Activated CD4-positive, alpha-beta T cell treated with anti-CD3 and anti-CD28 coated beads, Interleukin-2, amount 50 U/mL, for 4 hours (primary cell): ENCODE results near the gene ACVR1C.
"Not testable (repeated sequence)": the region's sequence is repeated elsewhere in the genome, so short reads cannot be mapped to it uniquely, and the experiment has no call there.

Experiments used
- DNase-seq, 2 experiments: peaks; one replicate each; pipeline ENCODE4 v3.0.0-alpha.2; 2020

ACVR1C gene

DNA sequence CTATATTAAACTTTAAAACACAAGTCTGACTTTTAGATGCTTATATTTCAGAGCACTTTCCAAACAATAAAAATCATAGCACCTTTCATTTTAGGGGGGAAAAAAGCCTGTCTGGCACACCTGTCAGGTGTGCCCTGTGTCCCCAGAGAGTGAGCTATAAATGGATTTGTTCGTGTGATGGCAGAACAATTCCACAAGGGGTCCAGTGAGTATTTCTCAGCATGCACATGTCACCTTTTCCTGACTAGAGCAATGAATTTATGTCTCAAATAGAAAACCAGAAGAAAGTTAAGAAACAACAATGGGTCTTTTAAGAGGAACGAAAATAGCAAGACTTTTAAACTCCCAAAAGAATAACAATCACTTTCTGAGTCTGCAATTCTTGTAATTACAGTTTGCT is 55.9 kb downstream of the ACVR1C start:
- DNase-seq, result no peak

DNA sequence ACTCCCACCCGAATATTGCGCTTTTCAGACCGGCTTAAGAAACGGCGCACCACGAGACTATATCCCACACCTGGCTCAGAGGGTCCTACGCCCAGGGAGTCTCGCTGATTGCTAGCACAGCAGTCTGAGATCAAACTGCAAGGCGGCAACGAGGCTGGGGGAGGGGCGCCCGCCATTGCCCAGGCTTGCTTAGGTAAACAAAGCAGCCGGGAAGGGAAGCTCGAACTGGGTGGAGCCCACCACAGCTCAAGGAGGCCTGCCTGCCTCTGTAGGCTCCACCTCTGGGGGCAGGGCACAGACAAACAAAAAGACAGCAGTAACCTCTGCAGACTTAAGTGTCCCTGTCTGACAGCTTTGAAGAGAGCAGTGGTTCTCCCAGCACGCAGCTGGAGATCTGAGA is 62.0 kb downstream of the ACVR1C start:
- DNase-seq, result not testable (repeated sequence)

DNA sequence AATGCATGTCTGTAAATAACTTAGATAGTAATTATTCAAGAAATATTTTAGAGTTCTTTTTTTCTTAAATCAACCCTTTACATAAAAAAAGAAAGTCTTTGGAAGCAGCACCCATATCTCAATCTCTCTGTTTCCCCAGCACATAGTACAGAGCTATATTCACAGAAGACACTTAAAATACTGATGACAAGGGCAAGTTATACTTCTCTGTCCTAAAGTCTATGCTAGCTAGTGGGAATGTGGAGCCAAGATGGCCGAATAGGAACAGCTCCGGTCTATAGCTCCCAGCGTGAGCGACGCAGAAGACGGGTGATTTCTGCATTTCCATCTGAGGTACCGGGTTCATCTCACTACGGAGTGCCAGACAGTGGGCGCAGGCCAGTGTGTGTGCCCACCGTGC is 62.6 kb downstream of the ACVR1C start:
- not testable (repeated sequence) for DNase-seq

DNA sequence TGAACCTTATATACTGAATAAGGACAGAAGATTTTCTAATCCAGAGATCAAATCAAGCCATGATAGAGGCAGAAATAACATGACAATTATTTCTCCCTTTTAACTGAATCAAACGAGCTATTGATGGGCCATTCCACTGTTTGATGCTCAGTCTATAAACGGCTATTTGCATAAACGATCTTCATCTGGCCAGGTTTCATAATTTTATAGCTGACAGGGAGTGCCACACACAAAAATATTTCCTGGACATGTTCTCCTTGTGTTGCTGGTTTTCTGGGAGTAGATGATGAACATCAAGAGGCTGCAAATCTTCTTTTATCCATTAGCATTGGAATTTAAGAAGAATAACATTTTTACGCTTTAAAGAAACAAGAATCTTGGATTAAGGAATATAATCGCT is 63.1 kb downstream of the ACVR1C start:
- DNase-seq, result no peak

DNA sequence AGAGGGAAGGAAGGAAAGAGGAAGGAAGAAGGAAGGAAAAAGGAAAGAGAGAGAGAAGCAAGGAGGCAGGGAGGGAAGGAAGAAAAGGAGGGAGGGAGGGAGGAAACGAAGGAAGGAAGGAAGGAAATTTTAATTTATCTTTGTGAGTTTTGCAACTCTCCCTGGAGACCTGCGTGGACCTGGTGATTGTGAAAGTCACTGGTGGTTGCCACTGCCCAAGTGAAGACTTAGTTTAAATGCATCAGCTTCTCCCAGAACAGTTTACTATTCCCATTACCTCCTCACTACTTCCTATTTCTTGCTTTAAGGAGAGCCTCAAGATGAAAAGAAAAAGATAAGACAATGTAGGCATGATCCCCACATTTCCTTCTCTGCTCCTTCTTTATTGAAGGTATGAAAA is 68.8 kb downstream of the ACVR1C start:
- no peak for DNase-seq

DNA sequence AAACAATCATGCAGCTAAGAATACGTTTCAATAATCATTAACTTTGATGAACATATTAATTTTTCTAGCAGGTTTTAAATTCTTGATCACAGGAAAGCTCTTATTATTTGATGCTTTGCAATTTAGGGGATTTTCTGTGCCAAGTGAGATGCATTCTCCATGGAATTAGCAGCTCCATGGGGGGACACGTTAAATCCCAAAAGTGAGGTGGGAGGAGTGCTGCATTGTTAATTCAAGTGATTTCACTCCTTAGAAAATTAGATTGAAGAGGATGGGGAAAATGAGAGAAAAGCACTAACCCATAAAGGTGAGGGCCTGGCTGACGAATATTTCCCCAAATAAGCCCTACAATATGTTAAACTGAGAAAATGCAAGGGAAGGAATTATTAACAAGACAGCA is 69.2 kb downstream of the ACVR1C start:
- no peak for DNase-seq

DNA sequence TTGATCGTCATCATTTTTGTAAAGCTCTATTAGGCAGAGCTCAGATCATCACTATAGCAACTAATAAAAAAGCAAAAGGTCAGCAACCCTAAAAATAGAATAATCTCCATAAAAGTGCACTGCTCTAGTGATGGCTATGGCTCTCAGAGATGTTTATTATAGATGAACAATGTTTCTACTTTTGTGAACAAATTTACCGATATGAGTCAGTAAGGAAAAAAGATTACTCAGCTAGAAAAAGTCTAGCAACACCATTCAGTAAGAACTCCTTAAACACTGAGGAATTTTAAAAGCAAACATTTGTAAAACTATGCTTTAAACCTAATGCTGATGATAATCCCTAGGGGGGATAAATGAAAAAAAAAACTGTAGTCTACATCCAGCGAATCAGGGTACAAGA is 69.6 kb downstream of the ACVR1C start:
- no peak for DNase-seq

DNA sequence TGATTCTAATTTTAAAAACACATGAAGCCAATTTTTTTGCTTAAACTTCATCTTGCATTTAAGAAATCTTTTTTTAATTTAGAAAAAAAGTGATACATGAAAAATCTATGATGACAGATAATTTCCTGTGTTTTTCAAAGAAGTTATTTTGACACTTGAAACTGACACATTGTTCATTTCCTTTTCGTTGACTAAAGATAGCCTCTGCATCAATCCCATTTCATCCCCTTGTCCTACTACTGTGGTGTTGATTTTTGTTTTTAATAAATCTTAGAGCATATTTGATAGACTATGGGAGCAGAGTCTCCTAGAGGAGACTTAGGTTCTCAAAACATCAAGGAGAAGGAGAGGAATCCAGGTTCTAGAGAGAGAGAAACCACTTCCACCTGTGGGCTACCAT is 70.9 kb downstream of the ACVR1C start:
- no peak for DNase-seq

DNA sequence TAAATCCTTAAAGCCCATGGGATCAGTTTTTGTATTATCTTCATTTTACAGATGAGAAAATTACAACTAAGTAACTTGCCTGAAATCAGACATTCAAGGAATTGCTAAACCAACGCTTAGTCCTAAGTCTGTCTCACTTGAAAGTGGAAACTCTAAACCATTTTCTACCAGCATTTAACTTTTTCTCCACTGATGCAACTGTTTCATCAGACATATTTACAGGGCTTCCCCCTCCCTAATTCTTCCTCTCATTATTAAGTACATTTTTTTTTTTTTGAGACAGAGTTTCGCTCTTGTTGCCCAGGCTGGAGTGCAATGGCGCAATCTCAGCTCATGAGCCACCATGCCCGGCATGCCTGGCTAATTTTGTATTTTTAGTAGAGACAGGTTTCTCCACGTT is 88.6 kb downstream of the ACVR1C start:
- DNase-seq, result no peak

DNA sequence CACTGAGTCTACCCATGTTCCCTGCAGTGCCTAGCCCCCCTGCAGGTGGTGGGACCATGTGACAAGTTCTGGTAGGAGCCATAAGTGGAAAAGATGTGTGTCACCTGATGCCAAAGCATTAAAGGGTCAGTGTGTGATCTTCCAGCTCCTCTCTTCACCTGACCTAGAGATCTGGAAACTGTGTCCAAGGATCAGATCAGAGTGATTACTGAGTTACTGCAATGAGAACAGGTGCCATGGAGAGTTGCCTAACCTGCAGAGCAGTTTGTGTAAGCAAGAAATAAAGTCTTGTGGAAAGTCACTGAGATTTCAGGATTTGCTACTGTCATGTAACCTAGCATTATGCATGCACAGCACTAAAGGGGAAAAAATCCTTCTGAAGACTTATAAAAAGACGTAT is 90.6 kb downstream of the ACVR1C start:
- no peak for DNase-seq

DNA sequence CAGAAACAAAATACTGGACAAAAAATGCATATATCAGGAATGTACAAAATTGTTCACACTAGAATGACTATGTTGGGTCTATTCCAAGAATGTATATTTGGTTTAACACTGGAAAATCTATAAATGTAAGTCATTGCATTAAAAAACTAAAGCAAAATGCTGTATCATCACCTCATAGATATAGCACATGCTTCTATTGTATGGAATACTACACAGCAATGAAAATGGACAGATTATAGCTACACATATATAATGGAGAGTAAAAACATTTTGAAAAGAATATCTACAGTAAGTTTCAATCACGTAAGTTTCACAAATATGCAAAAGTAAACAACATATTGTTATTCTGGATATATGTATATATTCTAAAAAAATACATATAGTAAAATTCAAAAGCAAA is 91.8 kb downstream of the ACVR1C start:
- no peak for DNase-seq

DNA sequence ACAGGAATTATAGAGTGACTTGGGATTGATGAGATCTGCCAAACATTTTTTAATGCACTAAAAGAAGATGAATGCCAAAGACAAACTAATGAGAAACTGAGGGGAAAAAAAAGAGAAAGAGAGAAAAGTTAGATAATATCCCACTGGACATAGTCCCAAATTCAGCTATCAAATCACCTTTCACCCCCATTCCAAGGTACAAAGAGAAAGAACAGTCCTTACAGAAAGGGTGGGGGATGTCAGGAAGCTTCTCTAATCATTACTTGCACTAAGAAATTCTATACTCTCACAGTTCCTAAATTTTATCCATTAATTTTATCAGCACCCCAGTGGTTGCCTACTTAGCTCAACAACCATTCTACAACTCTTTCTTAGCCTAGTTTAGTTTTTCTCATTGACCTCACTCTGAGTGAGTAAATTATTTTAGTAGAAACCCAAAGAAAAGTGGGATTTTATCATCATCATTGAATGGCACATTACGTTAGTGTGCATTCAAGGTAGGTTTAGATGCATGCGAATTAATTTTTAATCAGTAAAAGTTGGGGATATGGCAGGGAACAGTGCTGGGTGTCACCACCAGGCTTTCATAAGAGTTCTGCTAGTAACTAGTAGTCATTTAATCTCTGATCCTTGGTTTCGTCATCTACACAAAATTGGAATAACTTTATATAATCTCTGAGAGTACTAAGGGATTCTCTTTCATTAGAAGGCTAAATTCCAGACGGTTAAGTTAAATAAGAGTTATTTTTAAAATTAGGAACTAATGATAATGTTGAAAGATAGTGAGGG is 99.5 kb downstream of the ACVR1C start:
- DNase-seq, result no peak

DNA sequence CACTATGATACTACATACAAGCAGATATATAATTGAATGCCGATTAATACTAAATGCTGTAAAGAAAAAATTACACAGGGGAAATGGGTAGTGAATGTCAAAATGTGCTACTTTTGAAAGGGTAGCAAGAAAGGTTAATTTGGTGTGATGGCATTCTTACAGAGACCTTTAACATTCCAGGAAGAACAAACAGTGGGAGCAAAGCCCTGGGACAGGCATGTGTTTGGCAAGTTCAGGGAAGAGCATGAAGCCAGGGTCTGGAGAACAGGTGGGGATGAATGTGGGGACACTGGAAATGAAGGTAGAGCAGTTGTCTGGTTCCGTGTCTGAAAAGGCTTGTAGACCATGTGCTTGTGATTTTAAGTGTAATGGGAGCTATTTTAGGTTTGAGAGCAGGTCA is 102.6 kb downstream of the ACVR1C start:
- no peak for DNase-seq

DNA sequence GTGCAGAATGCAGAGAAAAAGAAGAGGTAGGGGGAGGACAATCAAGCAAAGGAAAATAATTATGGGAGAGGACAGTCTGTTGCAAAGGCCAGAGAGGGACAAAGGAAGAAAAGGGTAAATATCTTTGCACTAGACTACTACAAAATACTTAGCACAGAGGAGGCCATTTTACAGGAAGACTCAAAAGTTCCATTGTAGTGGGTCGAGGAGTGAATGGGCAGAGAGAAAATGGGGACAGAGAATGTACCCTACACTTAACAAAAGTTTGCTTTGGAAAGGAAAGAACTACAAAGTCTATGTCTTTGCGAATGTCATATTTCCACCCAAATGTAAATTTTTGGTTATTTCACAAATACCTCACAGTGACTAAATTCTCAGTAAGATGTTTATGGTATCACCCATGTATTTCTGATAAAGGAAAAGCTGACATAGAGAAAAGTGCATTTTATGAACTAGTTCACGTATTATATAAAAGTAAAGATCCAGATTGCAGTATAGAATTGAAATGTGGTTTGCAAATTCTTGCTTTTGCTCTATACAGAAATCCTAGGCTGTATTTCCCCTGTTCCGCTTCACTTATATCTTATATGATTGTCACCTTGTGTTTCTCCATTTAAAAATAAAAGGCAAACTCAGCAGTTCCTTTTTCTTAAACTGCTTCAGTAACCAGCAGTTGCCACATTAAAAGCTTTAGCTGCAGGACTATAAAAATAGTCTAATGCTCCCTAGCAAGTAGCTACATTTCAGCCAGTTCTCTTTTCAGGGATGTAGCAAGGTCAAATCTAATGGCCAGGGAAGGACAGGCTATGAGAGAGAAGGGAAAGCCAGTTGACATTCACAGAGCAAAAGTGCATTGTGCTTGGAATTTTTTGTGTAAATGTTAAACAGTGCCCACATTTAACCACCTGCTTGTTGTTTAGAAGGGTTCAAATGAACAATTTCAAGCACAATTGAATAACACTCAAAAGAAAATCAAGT is 105.1 kb downstream of the ACVR1C start:
- no peak for DNase-seq

DNA sequence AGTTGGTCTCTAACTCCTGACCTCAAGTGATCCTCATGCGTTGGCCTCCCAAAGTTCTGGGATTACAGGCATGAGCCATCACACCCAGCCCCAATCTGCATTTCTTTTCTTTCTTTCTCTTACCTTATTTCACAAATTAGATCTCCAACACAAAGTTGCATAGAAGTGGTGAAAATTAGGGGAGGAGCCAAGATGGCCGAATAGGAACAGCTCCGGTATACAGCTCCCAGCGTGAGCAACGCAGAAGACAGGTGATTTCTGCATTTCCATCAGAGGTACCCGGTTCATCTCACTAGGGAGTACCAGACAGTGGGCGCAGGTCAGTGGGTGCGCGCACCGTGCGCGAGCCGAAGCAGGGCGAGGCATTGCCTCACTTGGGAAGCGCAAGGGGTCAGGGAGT is 113.7 kb downstream of the ACVR1C start:
- not testable (repeated sequence) for DNase-seq

DNA sequence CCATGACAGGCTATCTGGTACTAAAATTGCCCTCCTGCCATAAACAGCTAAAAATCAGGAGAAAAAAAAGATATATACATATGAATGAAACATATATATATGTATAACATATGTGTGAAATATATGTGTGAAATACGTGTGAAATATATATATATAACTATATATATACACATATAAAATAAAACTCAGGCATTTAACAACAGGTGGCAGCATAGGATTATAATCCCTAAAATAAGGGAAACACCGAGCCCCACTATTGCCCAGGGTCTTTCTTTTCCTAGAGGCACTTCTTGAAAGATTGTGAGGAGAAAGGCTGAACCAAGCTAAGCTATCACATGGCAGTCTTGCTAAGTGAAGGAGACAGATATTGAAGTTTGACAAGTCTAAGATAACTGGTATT is 118.9 kb downstream of the ACVR1C start:
- DNase-seq, result no peak

DNA sequence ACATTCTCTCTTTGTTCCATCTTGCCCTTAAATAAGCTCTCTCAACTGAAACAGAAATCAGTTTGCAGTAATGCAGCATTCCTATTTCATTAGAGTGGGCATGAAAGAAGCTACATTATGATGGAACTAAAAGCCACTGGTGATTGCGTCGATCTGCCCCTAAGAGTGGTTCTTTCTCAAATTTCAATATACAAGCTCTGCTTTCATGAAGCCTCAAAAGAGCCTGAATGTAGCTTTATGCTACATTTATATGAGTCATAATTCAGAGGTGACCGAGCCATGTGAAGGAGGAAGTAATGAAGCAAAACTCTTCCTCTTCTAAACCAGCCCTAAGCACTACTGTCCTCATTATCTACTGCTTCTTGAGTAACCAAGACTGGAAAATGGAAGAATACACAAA is 120.0 kb downstream of the ACVR1C start:
- DNase-seq, result no peak

DNA sequence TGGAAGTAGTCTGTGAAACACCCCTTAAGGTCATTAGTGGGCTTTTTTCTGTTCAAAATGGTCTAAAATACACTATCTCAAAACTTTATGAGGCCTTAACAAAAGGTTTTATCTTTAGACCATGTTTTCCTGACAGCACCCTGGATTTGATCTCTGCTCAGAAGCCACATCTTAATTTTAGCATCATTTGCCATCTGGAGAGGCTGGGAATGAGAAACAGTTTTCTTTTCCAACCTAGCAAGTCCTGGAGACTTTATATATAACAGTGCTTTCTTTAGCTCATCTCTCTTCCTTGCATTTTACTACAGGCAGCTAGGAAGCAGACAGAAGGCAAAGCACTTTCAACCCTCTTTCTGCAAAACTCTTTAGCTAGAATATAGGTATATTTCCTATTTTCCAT is 122.1 kb downstream of the ACVR1C start:
- DNase-seq, result no peak

DNA sequence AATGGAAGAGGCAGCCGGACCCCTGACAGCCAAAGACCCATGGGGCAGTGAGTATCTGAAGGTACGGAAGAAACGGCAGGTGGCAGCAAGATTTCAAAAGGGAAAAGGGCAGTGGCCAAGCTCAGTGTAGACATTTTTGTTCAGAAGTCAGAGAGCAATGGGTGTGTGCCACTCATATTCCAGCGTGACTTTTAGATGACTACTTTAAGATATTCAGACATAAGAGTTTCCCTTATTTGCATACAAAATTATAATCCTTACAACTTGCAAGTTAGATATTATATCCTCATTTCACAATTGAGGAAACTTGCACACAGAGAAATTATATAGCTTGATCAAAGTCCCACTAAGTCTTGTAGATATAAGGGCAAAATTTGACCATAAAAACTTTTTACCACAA is 124.0 kb downstream of the ACVR1C start:
- no peak for DNase-seq

DNA sequence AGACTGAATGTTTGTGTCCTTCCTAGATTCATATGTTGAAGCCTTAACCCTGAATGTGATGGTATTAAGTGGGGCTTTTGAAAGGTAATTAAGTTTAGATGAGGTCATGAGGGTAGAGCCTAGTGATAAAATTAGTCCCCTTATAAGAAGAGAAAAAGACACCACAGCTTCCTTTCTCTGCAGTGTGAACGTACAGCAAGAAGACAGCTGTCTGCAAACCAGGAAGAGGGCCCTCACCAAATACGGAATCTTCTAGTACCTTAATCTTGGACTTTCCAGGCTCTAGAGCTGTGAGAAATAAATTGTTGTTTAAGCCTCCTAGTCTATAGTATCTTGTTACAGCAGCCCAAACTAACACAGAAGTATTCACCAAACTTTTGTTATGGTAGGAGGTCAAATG is 127.6 kb downstream of the ACVR1C start:
- no peak for DNase-seq

DNA sequence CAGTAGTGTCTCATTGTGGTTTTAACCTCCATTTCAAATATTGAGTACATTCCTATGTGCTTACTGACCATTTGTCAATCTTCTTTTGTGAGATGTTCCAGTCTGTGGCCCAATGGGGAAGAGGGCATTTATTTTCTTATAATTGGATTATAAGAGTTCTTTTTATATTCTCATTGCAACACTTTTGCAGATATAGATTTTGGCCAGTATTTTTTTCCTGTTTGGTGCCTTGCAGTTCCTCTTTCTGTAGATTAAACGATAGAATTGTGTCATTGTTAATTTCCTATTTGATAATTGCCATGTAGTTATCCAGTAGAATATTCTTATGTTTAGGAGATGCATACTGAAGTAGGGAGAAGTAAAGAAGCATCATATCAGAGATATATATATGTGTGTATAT is 128.3 kb downstream of the ACVR1C start:
- no peak for DNase-seq

DNA sequence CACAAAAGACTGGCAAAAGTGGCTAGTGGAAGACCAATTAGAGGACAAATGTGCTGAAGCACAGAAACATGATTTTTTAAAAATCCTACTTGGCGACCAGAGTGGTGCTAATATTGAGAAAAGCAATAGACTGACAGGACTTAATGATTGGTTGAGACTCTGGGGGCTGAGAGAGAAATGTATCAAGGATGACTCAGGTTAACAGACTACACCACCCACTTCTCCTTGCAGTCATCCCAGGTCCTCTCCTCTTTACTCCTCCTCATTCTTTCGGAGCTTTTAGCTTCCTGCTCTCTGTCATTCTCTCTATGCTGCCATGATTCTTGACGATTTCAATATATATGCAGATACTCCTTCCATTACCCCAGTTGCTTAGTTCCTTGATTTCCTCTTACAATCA is 130.2 kb downstream of the ACVR1C start:
- DNase-seq, result no peak

DNA sequence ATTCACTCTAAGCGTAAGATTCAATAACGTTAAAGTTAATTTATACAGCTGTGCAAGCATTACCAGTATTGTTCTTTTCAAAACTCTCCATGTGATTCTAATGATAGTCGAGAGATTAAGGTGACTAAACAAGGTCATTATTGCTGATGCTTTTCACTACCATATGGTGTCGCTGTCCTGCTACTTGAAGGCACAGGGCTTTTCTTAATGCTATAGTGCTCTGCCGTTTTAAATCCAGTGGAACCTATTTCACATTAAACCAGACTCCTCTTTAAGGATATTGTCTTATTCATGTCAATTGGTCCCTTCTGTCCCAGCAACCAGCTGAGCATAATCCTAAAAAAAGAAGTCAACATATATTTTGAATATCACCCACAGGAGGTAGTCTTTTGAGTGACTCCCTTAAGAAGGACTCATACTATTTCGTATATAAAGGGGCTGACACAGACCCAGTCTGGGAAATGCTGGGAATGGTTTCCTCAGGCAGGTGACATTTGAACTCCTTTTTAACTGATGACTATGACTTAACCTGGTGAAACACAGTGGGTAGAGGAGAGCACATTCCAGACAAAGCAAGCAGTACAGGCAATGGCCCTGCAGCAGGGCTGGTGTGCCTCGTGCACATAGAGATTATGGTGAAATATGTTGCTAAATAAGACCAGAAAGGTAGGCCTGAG is 130.9 kb downstream of the ACVR1C start:
- DNase-seq, result no peak
